Parathyroid adenoma (tissue), 2 donors: Measurements from ENCODE around the gene SPRY4.

Experiments
- H2AFZ ChIP-seq: fragments of 300-600 bp; sonication (generic); one replicate; pipeline ENCODE4 v1.7.0; 2017; ENCODE audit warnings: antibody characterized with exemption, mild to moderate bottlenecking
- H3K27ac ChIP-seq: fragments of 300-600 bp; sonication (generic); one replicate; pipeline ENCODE4 v1.7.0; 2017
- H3K27me3 ChIP-seq: fragments of 300-600 bp; sonication (generic); one replicate; pipeline ENCODE4 v1.7.0; 2017; ENCODE audit warnings: low read length; ENCODE audit not compliant: control insufficient read depth, insufficient read depth
- H3K36me3 ChIP-seq: fragments of 300-600 bp; sonication (generic); one replicate; pipeline ENCODE4 v1.7.0; 2017; ENCODE audit warnings: low read length; ENCODE audit not compliant: control insufficient read depth, insufficient read depth
- H3K4me1 ChIP-seq: fragments of 300-600 bp; sonication (generic); one replicate; pipeline ENCODE4 v1.7.0; 2017; ENCODE audit warnings: control low read depth
- H3K4me2 ChIP-seq: fragments of 300-600 bp; sonication (generic); one replicate; pipeline ENCODE4 v1.7.0; 2017; ENCODE audit warnings: low read length
- H3K4me3 ChIP-seq: fragments of 300-600 bp; sonication (generic); one replicate; pipeline ENCODE4 v1.7.0; 2017; ENCODE audit warnings: low read depth, low read length
- H3K79me2 ChIP-seq: fragments of 300-600 bp; sonication (generic); one replicate; pipeline ENCODE4 v1.7.0; 2017; ENCODE audit warnings: control low read depth
- H3K9ac ChIP-seq: fragments of 300-600 bp; sonication (generic); one replicate; pipeline ENCODE4 v1.7.0; 2017; ENCODE audit warnings: mild to moderate bottlenecking
- H3K9me3 ChIP-seq: fragments of 300-600 bp; sonication (generic); one replicate; pipeline ENCODE4 v1.7.0; 2017; ENCODE audit warnings: low read length; ENCODE audit not compliant: control insufficient read depth
- TF ChIP-seq, protein P1 (sequence below): fragments of 300-600 bp; sonication (generic); IDR thresholded peaks from one replicate; pipeline ENCODE4 v1.7.0; 2017; ENCODE audit warnings: antibody characterized with exemption, mild to moderate bottlenecking
- donor health status: primary hyperparathyroidism.

SPRY4 gene

DNA sequence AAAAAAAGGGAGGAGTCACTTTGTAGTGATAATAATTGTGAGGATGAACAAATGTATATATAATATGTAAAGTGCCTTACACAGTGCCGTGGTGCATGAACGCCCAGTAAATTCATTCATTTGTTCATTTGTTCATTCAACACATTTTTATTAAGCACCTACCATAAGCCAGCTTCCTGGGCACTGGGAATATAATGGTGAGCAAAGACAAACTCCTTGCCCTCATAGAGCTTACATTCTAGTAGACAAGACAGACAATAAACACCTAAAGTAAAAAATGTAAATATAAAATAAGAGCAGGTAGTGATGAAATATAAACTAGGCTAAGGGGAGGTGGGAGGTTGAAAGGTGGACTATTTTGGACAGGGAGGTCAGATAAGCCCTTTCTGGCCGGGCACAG lies 32.0 kb downstream of the SPRY4 start:
- H3K9me3 ChIP-seq = no peaks in the 10 kb centered on the region
- no peak overlapping the region for H3K27ac ChIP-seq
- no peaks in the 10 kb centered on the region for H3K79me2 ChIP-seq
- H2AFZ ChIP-seq = no peak overlapping the region
- no peaks in the 10 kb centered on the region for H3K4me1 ChIP-seq
- TF ChIP-seq, protein P1, sequence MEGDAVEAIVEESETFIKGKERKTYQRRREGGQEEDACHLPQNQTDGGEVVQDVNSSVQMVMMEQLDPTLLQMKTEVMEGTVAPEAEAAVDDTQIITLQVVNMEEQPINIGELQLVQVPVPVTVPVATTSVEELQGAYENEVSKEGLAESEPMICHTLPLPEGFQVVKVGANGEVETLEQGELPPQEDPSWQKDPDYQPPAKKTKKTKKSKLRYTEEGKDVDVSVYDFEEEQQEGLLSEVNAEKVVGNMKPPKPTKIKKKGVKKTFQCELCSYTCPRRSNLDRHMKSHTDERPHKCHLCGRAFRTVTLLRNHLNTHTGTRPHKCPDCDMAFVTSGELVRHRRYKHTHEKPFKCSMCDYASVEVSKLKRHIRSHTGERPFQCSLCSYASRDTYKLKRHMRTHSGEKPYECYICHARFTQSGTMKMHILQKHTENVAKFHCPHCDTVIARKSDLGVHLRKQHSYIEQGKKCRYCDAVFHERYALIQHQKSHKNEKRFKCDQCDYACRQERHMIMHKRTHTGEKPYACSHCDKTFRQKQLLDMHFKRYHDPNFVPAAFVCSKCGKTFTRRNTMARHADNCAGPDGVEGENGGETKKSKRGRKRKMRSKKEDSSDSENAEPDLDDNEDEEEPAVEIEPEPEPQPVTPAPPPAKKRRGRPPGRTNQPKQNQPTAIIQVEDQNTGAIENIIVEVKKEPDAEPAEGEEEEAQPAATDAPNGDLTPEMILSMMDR = no peak
- H3K4me2 ChIP-seq = no peak overlapping the region
- H3K9ac ChIP-seq = no peak overlapping the region
- no peak overlapping the region for H3K4me3 ChIP-seq
- no peaks in the 10 kb centered on the region for H3K27me3 ChIP-seq
- no peaks in the 10 kb centered on the region for H3K36me3 ChIP-seq

DNA sequence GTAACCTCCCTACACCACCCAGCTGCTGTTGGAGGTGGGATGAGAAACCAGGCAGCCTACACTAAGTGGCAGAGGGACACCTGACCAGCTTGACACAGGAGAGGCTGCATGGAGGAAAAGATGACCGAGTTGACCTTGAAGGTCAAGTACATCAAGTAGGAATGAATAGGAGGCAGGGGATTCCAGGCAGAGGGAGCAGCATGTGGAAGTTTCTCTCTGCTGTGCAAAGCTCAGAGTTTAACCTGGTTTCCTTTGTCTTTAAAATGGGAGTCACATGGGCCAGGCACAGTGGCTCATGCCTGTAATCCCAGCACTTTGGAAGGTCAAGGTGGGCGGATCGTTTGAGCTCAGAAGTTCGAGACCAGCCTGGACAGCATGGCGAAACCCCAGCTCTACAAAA lies 32.6 kb downstream of the SPRY4 start:
- H3K9ac ChIP-seq = no peak overlapping the region
- TF ChIP-seq, protein P1 = no peak
- no peak overlapping the region for H2AFZ ChIP-seq
- no peaks in the 10 kb centered on the region for H3K9me3 ChIP-seq
- H3K36me3 ChIP-seq = no peaks in the 10 kb centered on the region
- H3K4me1 ChIP-seq = no peaks in the 10 kb centered on the region
- H3K27me3 ChIP-seq = no peaks in the 10 kb centered on the region
- no peak overlapping the region for H3K4me2 ChIP-seq
- H3K4me3 ChIP-seq = no peak overlapping the region
- H3K27ac ChIP-seq = no peak overlapping the region
- no peaks in the 10 kb centered on the region for H3K79me2 ChIP-seq

DNA sequence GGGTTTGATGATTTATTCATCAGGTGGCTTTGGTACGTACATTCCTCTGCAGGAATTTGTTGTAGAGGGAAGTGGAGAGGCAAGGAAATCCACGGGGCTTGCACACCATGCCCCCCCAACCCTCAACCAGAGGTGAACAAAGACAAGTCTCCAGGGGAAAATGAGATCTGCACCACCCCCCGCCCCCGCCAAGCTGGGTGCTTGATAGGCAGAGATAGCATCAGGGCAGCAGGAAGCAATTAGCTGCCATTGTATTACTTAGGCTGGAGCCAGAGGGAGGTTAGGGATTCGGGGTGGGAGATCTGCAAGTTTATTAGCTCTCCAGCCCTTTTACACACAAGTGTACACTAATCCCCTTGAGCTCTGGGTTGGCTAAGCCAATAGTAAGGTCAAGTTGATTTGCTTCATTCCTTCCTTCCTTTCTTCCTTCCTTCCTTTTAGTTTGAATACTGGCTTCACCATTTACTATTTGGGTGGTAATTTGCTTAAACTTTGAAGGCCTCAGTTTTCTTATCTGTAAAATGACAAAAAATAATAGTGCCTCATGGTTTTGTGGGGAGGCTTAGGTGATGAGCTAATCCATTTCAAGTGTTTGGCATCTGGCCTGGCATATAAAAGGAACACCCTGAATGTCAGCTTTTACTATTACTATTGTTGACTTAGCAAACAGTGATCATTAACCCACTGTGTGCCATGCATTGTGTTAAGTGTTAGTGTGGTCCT lies 34.1 kb downstream of the SPRY4 start:
- Histone ChIP-seq H3K9me3 (no peaks in the 10 kb centered on the region), H3K36me3 (no peaks in the 10 kb centered on the region), H3K4me1 (no peaks in the 10 kb centered on the region), H3K4me2 (no peak overlapping the region), H3K9ac (no peak overlapping the region), H2AFZ (no peak overlapping the region), H3K79me2 (no peaks in the 10 kb centered on the region), H3K4me3 (no peak overlapping the region), H3K27me3 (no peaks in the 10 kb centered on the region), H3K27ac (no peak overlapping the region)
- TF ChIP-seq, protein P1 = no peak

DNA sequence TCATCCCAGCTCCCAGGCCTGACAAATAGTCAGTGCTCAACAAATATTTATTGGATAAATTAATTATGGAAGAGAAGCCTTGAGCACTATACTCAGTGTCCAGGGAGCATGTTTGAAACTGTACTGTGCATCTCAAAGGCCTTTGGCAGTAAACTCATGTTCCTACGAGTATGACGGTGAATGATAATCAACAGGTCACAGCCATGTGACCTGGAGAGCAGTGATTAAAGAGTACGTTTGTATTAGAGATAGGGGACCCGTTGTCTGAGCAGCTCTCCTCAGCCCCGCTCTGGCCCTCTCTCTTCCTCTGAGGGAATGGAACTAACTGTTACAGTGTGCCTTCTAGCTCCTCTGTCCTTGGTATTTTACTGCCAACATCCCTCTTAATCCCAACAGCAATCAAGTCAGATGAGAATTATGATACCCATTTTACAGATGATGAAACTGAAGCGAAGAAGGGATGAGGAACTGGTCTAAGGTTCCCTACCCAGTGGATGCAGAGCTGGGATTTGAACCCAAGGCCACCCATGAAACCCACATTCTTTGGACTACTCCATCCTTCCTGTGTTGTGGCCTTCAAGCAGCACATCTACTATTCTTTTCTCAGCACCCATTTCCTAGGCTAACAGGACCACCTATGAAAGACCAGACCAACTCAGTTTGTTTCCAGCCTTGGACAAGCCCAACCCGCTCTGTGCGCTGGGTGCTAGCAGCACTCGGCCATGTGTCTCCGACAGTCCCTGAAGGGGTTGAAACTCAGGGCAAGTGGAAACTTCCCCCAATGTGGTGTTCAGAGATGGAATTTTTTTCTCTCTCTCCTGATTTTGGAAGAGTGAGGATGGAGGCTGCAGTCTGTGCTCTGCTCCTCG lies 34.9 kb downstream of the SPRY4 start:
- Histone ChIP-seq H3K9ac (no peak overlapping the region), H3K4me3 (no peak overlapping the region), H3K79me2 (no peaks in the 10 kb centered on the region), H3K9me3 (no peaks in the 10 kb centered on the region), H3K4me2 (no peak overlapping the region), H3K36me3 (no peaks in the 10 kb centered on the region), H3K27ac (no peak overlapping the region), H3K4me1 (no peaks in the 10 kb centered on the region), H3K27me3 (no peaks in the 10 kb centered on the region), H2AFZ (no peak overlapping the region)
- TF ChIP-seq, protein P1 = no peak
